Measurements from ENCODE around the gene KPNB1.

- TF ChIP-seq CTCF (IDR thresholded peaks at IDR 0.05) (no peak), POLR2A (IDR thresholded peaks at IDR 0.05) (no peak)
Measured at GRCh38 chr17:47641202-47641601, 8.5 kb upstream of the KPNB1 start.

Measured in thyroid gland (tissue), 4 donors.